HL-60/S4 treated with retinoic acid at 250 ng/mL for 4 days and 3 days (cell line): Measurements from ENCODE around the gene KDM4C.
"Not testable (repeated sequence)": the region's sequence is repeated elsewhere in the genome, so short reads cannot be mapped to it uniquely, and the experiment has no call there.

Experiments used
- in situ Hi-C: fragments of 300-500 bp; cut with MboI; formaldehyde crosslinking; loops from 2 replicates; pipeline ENCODE4 v1.7.0; 2022; ENCODE audit warnings: low sequenced_read_pairs

KDM4C gene

GRCh38 chr9:6926436-6926835 is 168.7 kb downstream of the KDM4C start:
- in situ Hi-C loops: no loop called here

- in situ Hi-C loops: no loop called here
Measured at GRCh38 chr9:6927838-6928237, 170.1 kb downstream of the KDM4C start.

GRCh38 chr9:6928863-6929262 is 171.1 kb downstream of the KDM4C start:
- in situ Hi-C loops: no loop called here

- in situ Hi-C loops: no loop called here
Measured at GRCh38 chr9:6929441-6930215, 171.9 kb downstream of the KDM4C start.

GRCh38 chr9:6930827-6931226 is 173.1 kb downstream of the KDM4C start:
- in situ Hi-C loops: no loop called here

GRCh38 chr9:6931913-6932312 is 174.1 kb downstream of the KDM4C start:
- in situ Hi-C loops: no loop called here

GRCh38 chr9:6936103-6936502 is 178.3 kb downstream of the KDM4C start:
- in situ Hi-C loops: no loop called here

GRCh38 chr9:6937209-6937608 is 179.4 kb downstream of the KDM4C start:
- in situ Hi-C loops: no loop called here

- in situ Hi-C loops: no loop called here
Measured at GRCh38 chr9:6938447-6938846, 180.7 kb downstream of the KDM4C start.

- in situ Hi-C loops: no loop called here
Measured at GRCh38 chr9:6938873-6939272, 181.1 kb downstream of the KDM4C start.

GRCh38 chr9:6941501-6941900 is 183.7 kb downstream of the KDM4C start:
- in situ Hi-C loops: no loop called here

GRCh38 chr9:6942406-6942805 is 184.6 kb downstream of the KDM4C start:
- in situ Hi-C loops: no loop called here

GRCh38 chr9:6943293-6943692 is 185.5 kb downstream of the KDM4C start:
- in situ Hi-C loops: no loop called here

GRCh38 chr9:6944093-6944551 is 186.3 kb downstream of the KDM4C start:
- in situ Hi-C loops: no loop called here

GRCh38 chr9:6944896-6945295 is 187.1 kb downstream of the KDM4C start:
- in situ Hi-C loops: no loop called here

- in situ Hi-C loops: no loop called here
Measured at GRCh38 chr9:6945816-6946215, 188.0 kb downstream of the KDM4C start.

GRCh38 chr9:6946583-6947166 is 188.9 kb downstream of the KDM4C start:
- in situ Hi-C loops: no loop called here

- in situ Hi-C loops: not testable (repeated sequence)
Measured at GRCh38 chr9:6948921-6949320, 191.1 kb downstream of the KDM4C start.

- in situ Hi-C loops: no loop called here
Measured at GRCh38 chr9:6955251-6955921, 197.6 kb downstream of the KDM4C start.

GRCh38 chr9:6956879-6957278 is 199.1 kb downstream of the KDM4C start:
- in situ Hi-C loops: no loop called here

- in situ Hi-C loops: no loop called here
Measured at GRCh38 chr9:6959270-6960000, 201.7 kb downstream of the KDM4C start.
